PC-3 (cell line): ENCODE data around the gene PCDH9. TPM values are rescaled to one million over a fixed set of nuclear protein-coding genes. Genes with fewer than 3 reads are reported as not detected.

Experiments used
- ATAC-seq: fragments of 200-7000 bp; cut with Tn5 transposase; 2 replicates; pipeline ENCODE4 v1.9.1; 2020; ENCODE audit warnings: mild to moderate bottlenecking, moderate library complexity
- BruUV-seq: library from RNA; stranded (reverse); fragments of 400-500 nt; replicated peaks from 2 replicates; lab custom pipeline; 2021; lab: Mats Ljungman, UMichigan
- CTCF ChIA-PET: fragments of 300-600 bp; sonication (Branson Sonifier 250); formaldehyde crosslinking; loops from one replicate; lab custom pipeline; 2022; ENCODE audit warnings: antibody characterized with exemption; lab: Charles Lee
- POLR2A ChIA-PET: fragments of 300-600 bp; sonication (Branson Sonifier 250); formaldehyde crosslinking; loops from one replicate; lab custom pipeline; 2022; ENCODE audit warnings: antibody characterized with exemption; ENCODE audit not compliant: unreplicated experiment; lab: Charles Lee
- DNase-seq: peaks from one replicate; pipeline ENCODE4 v3.0.0-alpha.2; 2015
- H2AFZ ChIP-seq: fragments of 300-600 bp; sonication (generic); 2 replicates; pipeline ENCODE4 v1.6.0; 2016; ENCODE audit warnings: antibody characterized with exemption, low read length
- H3F3A ChIP-seq: fragments of 300-600 bp; sonication (generic); one replicate; pipeline ENCODE4 v1.6.0; 2017; ENCODE audit warnings: antibody characterized with exemption, low read length, control low read depth, mild to moderate bottlenecking; ENCODE audit not compliant: unreplicated experiment
- H3K27ac ChIP-seq: fragments of 300-600 bp; sonication (generic); 2 replicates; pipeline ENCODE4 v1.5.1; 2016; ENCODE audit warnings: mild to moderate bottlenecking, low read length
- H3K27me3 ChIP-seq: fragments of 300-600 bp; sonication (generic); 2 replicates; pipeline ENCODE4 v1.6.1; 2016; ENCODE audit warnings: low read length, mixed read lengths
- H3K36me3 ChIP-seq: fragments of 300-600 bp; sonication (generic); 2 replicates; pipeline ENCODE4 v1.6.1; 2016; ENCODE audit warnings: low read depth, mixed run types, low read length, mixed read lengths
- H3K4me1 ChIP-seq: fragments of 300-600 bp; sonication (generic); 2 replicates; pipeline ENCODE4 v1.5.1; 2016; ENCODE audit warnings: low read length; ENCODE audit not compliant: insufficient read depth
- H3K4me2 ChIP-seq: fragments of 300-600 bp; sonication (generic); 2 replicates; pipeline ENCODE4 v1.6.0; 2016; ENCODE audit warnings: low read length
- H3K4me3 ChIP-seq: fragments of 300-600 bp; sonication (generic); 2 replicates; pipeline ENCODE4 v1.5.1; 2016; ENCODE audit warnings: mild to moderate bottlenecking, low read length, mixed read lengths
- H3K79me2 ChIP-seq: fragments of 300-600 bp; sonication (generic); 2 replicates; pipeline ENCODE4 v1.6.1; 2017; ENCODE audit warnings: low read length, mixed read lengths
- H3K9ac ChIP-seq: fragments of 300-600 bp; sonication (generic); 2 replicates; pipeline ENCODE4 v1.6.0; 2016; ENCODE audit warnings: mild to moderate bottlenecking, low read length
- H3K9me2 ChIP-seq: fragments of 300-600 bp; sonication (generic); replicated peaks from 2 replicates; pipeline ENCODE4 v1.6.1; 2016; ENCODE audit warnings: mixed run types, low read length, mixed read lengths
- H3K9me3 ChIP-seq: fragments of 300-600 bp; sonication (generic); 2 replicates; pipeline ENCODE4 v1.6.1; 2016; ENCODE audit warnings: low read length, mixed read lengths
- H4K20me1 ChIP-seq: fragments of 300-600 bp; sonication (generic); 2 replicates; pipeline ENCODE4 v1.6.1; 2016; ENCODE audit warnings: low read length, mixed read lengths
- EZH2 ChIP-seq: fragments of 300-600 bp; sonication (generic); IDR thresholded peaks from one replicate; pipeline ENCODE4 v1.6.1; 2017; ENCODE audit warnings: antibody characterized with exemption, mild to moderate bottlenecking, low read length; ENCODE audit not compliant: unreplicated experiment
- EZH2phosphoT487 ChIP-seq: fragments of 300-600 bp; sonication (generic); IDR thresholded peaks from 2 replicates; pipeline ENCODE4 v1.6.1; 2018; ENCODE audit warnings: mild to moderate bottlenecking, antibody characterized with exemption, low read length, borderline replicate concordance
- intact Hi-C: fragments of 100-400 bp; cut with micrococcal nuclease; formaldehyde crosslinking; loops from 2 replicates; pipeline ENCODE4 v1.9.0; 2023
- total RNA-seq: library from RNA; depleted of rRNA; stranded (reverse); fragments of >200 nt; gene quantifications from 2 replicates; pipeline ENCODE4 v1.2.3, GENCODE V29; 2014
- TF ChIP-seq, protein P1 (sequence below): fragments of 300-600 bp; sonication (generic); conservative IDR thresholded peaks from 2 replicates; pipeline ENCODE4 v1.5.1; 2017; ENCODE audit warnings: antibody characterized with exemption, low read depth, mild to moderate bottlenecking, low read length

The PCDH9 gene
- total RNA-seq, 1 experiment from 2014 or later: 0.98 TPM

DNA sequence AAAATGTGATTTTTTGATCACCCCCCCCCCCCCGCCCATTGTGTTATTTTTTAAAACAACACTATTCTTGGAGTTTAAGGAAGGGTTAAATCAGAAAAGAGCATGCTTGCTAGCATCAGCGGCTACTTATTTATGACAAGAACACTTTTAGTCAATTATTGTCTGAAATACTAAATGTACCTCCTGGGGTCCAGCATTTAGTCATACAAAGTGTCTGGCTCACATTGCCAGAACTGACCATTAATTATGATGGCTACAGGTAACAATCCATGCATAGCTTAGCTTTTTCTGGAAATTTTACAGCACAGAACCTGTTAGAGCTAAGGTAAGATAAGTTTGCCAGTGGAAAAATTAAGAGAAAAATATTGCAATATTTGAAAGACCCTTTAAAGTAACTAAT is 90.1 kb downstream of the PCDH9 start:
- Histone ChIP-seq H3K79me2 (no peaks in the 10 kb centered on the region), H3K4me3 (no peak overlapping the region), H3K36me3 (no peaks in the 10 kb centered on the region), H3K9ac (no peak overlapping the region), H3K4me2 (no peak overlapping the region), H3K27me3 (no peaks in the 10 kb centered on the region), H3K9me3 (no peaks in the 10 kb centered on the region), H3K4me1 (no peaks in the 10 kb centered on the region), H3F3A (no peaks in the 10 kb centered on the region), H4K20me1 (no peaks in the 10 kb centered on the region), H3K9me2 (no peaks in the 10 kb centered on the region), H2AFZ (no peak overlapping the region), H3K27ac (no peak overlapping the region)
- TF ChIP-seq EZH2phosphoT487 (no peak), EZH2 (no peak)
- TF ChIP-seq, protein P1, sequence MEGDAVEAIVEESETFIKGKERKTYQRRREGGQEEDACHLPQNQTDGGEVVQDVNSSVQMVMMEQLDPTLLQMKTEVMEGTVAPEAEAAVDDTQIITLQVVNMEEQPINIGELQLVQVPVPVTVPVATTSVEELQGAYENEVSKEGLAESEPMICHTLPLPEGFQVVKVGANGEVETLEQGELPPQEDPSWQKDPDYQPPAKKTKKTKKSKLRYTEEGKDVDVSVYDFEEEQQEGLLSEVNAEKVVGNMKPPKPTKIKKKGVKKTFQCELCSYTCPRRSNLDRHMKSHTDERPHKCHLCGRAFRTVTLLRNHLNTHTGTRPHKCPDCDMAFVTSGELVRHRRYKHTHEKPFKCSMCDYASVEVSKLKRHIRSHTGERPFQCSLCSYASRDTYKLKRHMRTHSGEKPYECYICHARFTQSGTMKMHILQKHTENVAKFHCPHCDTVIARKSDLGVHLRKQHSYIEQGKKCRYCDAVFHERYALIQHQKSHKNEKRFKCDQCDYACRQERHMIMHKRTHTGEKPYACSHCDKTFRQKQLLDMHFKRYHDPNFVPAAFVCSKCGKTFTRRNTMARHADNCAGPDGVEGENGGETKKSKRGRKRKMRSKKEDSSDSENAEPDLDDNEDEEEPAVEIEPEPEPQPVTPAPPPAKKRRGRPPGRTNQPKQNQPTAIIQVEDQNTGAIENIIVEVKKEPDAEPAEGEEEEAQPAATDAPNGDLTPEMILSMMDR: no peak
- ATAC-seq (no peak), DNase-seq (no peak)
- intact Hi-C loops: no loop called here
- CTCF ChIA-PET: no interaction called here
- POLR2A ChIA-PET: no interaction called here
- BruUV-seq: no TSS peak

DNA sequence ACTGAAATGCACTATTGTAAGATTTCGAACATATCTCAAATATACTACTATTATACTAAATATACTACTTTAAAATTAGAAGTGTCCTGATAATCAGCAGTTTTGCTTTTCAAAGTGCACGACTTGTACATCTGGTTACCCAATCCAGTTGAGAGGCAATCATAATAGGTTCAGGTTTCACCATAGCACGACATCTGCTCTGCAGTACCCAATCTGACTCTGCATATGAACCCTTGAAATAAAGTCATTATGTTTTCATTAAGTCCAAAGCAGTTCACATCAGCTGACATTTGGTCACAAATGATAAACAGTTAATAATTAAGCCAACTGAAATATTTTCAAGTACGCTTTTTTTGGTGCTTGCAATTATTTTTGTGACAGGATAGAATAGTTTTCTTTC is 90.6 kb downstream of the PCDH9 start:
- ChIA-PET CTCF (no interaction called here), POLR2A (no interaction called here)
- Histone ChIP-seq H3K9ac (no peak overlapping the region), H2AFZ (no peak overlapping the region), H4K20me1 (no peaks in the 10 kb centered on the region), H3F3A (no peaks in the 10 kb centered on the region), H3K79me2 (no peaks in the 10 kb centered on the region), H3K9me2 (no peaks in the 10 kb centered on the region), H3K27me3 (no peaks in the 10 kb centered on the region), H3K4me1 (no peaks in the 10 kb centered on the region), H3K27ac (no peak overlapping the region), H3K9me3 (no peaks in the 10 kb centered on the region), H3K4me3 (no peak overlapping the region), H3K4me2 (no peak overlapping the region), H3K36me3 (no peaks in the 10 kb centered on the region)
- TF ChIP-seq EZH2: no peak
- TF ChIP-seq EZH2phosphoT487: no peak
- TF ChIP-seq, protein P1: no peak
- BruUV-seq: no TSS peak
- ATAC-seq: no peak
- DNase-seq: no peak
- intact Hi-C loops: no loop called here

DNA sequence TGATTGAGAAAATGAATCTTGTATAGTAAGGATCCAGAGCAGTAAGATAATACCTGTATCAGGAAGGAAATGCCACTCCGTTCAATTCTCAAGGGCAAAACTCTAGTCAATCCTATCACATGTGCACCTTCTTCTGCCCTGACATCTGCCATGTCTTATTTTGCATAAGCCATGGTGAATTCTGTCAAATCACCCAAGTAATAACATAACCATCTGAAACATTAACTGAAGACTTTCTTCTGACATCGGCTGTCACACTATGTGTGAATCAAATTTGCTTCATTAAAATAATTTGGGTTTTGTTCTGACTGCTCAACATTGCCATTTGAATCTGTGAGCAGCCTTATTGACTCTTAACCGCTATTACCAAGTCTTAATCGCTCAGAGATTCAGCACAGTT is 91.2 kb downstream of the PCDH9 start:
- no peaks in the 10 kb centered on the region for H3F3A ChIP-seq
- ChIA-PET CTCF (no interaction called here), POLR2A (no interaction called here)
- H2AFZ ChIP-seq: no peak overlapping the region
- H3K9me3 ChIP-seq: no peaks in the 10 kb centered on the region
- ATAC-seq (no peak), DNase-seq (no peak)
- no peak for TF ChIP-seq EZH2phosphoT487
- TF ChIP-seq EZH2: no peak
- TF ChIP-seq, protein P1: no peak
- intact Hi-C loops: no loop called here
- no peaks in the 10 kb centered on the region for H3K4me1 ChIP-seq
- H3K4me2 ChIP-seq: no peak overlapping the region
- no peaks in the 10 kb centered on the region for H3K27me3 ChIP-seq
- H3K79me2 ChIP-seq: no peaks in the 10 kb centered on the region
- no peaks in the 10 kb centered on the region for H3K36me3 ChIP-seq
- H4K20me1 ChIP-seq: no peaks in the 10 kb centered on the region
- no peak overlapping the region for H3K4me3 ChIP-seq
- H3K27ac ChIP-seq: no peak overlapping the region
- no TSS peak for BruUV-seq
- no peaks in the 10 kb centered on the region for H3K9me2 ChIP-seq
- no peak overlapping the region for H3K9ac ChIP-seq
